HG03045 (cell line): ENCODE data around the gene CRYGC.

Source experiments
- ATAC-seq: cut with Tn5 transposase; IDR thresholded peaks from one replicate; pipeline ENCODE4 v1.9.1; 2021; ENCODE audit warnings: mild to moderate bottlenecking, moderate library complexity; ENCODE audit not compliant: unreplicated experiment

The CRYGC gene, protein sequence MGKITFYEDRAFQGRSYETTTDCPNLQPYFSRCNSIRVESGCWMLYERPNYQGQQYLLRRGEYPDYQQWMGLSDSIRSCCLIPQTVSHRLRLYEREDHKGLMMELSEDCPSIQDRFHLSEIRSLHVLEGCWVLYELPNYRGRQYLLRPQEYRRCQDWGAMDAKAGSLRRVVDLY

DNA sequence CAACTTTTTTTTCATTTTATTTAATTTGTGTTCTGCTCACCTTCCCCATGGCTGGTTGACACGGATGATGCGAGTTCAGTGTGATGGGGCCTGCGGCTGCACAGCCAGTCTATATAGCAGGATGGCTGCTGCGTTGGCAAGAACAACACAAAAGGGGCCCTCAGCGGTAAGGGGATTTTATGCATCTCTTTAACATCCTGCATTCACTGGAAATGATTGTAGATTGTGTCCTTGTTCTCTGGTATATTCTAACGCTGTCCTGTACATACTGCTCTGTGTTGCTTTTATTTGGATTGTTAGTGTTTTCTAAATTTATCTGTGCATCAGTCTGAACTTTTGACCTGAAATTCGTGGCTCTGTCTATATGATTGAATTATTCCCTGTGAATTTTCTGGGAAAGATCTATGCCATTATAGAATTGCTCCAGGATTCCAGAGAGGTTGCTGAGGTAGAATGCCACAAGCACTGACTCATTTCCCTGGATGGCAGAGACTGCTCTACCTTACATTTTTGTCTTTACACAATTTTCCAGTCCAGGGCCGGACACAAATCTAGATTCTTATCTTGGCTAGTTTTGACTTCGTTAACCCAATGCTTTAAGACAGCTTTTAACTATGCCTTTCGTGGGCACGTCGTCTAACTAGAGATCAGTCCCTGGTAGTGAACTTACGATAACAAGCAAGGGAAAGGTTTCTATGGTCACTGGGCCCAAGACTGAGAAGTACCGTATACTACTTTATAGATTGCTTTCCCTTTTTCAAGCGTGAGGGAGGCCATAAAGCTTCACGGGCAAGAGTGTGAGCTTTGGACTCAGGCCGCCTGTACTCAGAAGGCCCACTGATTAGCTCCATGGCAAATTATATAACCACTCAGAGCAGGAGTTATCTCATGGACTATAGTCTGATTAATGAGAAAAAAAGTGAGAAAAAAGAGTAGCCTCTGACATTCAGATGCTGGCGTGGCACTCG lies at the start of gene CRYGC:
Gene CRYGC (minus strand): TSS at position 85 of the 968 bp plus-strand sequence. CDS start 36 bp downstream, at position 49.
- ATAC-seq: no peak

DNA sequence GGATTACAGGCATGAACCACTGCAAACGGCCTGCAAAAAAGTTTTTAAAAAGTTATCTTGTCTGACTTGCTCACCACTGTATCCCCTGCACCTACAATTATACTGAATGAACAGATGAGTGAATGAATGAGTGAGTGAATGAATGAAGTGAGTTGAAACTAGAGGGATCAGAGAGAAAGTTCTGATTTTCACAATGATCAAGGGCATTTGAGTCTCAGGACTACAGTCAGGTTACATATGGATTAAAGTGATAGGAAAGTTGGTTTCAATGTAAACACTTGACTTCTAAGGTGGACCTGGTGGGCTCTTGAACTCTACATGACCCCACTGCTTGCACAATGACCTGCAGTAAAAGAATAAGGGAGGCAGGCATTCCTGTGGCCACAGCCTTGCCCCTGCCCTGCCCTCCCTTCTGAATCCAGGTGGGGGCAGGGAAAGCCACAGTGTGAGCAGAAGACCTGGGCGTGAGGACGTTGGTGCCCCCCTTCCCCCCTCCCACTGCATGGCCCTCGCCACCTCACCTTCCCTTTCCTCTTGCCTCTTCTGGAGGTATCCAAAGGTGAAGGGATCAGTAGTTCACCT lies 49.5 kb upstream of the CRYGC start:
- no peak for ATAC-seq

DNA sequence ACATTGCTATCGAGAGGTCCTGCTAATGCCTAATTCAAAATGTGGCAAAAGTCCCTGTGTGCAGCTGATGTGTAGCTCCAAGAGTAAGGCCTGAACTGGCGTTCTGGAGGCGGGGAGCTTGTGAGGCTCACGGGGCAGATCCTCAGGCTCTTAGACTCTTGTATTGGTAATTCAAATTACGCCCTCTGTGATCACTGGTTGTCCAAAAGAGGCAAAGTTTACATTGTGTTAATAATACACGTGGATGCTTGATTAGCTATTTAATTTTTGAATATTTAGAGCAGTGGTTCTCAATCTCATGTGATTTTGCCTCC lies 46.2 kb upstream of the CRYGC start:
- no peak for ATAC-seq

DNA sequence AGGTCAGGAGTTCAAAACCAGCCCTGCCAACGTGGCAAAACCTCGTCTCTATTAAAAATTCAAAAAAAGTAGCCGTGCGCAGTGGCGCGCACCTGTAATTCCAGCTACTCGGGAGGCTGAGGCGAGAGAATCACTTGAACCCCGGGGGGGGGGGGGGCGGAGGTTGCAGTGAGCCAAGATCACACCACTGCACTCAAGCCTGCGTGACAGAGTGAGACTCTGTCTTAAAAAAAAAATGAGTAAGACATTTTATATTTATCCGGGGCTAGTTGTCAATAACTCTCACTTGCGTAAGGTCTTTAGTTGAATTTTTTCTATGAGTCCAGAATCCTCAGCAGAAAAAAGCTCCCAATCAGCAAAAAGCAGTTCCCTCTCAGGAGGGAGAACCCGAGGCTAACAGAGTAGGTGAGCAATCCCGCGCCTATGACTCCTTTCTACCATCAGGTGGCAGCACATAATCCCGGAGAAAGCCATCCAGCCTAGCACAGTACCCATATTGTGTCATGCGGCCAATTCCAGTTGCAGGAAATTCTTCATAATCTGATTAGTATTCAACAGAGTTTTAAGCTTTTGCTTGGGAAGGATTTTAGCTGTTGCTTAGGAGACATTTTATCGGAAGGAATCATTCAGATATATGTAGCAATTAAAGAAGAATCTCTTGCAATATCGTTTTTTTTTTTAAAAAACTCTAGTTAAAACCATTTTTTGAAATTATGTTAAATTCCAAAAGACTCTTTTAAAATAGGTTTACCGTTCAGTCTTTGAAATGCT lies 45.6 kb upstream of the CRYGC start:
- peak; percentile 96 for ATAC-seq

DNA sequence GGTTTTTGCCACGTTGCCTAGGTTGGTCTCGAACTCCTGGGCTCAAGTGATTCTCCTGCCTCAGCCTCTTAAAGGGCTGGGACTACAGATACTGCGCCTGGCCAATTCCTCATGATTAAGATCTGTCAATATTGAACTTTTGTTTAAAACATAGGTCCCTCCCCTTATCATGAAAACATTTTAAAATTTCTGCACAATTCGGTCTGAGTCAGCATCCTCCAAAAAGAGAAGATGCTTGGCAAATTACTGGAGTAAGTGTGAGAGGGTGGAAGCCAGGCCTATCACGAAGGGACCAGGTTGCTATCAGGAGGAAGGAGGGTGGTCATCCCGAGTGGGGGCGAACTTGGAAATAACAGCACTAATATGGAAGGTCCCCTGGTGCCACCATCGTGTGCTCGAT lies 44.5 kb upstream of the CRYGC start:
- no peak for ATAC-seq

DNA sequence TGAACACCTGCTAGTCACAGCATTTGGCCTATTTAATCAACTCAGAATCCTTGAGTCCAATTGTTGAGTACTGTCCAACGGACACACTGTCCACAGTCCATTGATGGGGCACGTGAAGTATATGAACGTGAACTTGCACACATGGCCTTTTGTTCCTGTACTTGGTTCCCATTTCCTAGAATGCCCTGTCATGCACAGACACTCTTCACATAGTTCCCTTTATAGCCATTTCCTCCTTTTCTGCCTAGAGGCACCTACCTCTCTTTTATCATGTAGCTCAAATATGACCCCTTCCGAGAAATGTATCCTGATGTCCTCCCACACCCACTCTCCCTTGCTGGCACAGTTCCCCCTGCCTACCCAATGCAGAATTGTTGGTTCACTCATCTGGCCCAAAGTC lies 42.5 kb upstream of the CRYGC start:
- no peak for ATAC-seq

DNA sequence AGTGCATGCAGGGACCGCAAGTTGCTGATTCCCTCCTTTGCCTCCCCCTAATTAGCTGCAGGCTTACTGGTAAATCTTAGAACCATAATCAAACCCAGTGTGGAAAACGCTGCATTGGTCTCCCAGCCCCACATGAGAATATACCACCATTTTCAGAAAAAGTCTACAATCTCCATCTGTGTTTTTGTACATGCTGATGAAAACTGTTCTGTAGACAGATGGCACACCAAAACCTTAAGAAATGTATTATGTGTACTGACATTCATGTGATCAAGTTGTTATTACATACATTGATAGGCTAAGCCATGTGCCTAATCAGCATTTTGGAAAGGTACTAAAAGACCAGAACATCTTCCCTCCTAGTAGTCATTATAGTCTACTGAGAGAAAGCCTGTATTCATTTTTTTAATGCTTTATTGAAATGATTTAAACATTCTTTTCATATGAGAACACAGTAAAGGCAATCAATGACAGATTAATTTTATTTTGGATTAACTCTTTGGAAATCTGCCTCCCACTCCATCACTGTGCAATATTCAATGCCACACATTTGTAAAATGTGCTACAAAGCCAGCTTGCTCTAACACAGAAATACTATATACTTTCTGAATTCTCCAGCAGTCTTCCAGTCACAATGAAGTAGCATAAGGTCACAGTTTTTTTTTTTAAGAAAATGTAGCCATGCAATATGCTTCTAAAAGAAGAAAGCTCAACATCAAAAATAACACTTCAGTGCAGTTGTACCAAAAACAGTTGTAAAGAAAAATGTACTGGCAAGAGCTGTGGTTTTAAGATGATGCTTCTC lies 35.5 kb upstream of the CRYGC start:
- no peak for ATAC-seq

DNA sequence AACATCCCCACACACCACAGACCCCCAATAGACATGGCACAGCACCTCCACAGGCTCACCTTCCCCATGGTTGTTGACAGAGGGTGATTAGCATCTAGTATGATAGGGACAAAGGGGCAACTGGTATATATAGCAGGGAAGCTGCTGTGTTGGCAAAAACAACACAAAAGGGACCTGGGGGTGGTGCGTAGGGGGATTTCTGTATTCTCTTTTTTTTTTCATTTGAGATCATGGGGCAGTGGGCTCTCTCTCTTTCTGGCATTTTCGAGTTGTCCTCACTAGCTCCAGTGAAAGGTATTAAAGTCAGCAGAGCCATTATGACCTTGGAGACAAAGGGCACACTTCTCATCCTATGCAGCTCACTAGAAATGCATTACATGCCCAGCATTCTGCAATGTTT lies 33.9 kb upstream of the CRYGC start, which contains the start of gene CRYGA:
Gene CRYGA (minus strand): TSS at position 101 of the 400 bp plus-strand sequence. CDS start 33 bp downstream, at position 68.
- no peak for ATAC-seq

DNA sequence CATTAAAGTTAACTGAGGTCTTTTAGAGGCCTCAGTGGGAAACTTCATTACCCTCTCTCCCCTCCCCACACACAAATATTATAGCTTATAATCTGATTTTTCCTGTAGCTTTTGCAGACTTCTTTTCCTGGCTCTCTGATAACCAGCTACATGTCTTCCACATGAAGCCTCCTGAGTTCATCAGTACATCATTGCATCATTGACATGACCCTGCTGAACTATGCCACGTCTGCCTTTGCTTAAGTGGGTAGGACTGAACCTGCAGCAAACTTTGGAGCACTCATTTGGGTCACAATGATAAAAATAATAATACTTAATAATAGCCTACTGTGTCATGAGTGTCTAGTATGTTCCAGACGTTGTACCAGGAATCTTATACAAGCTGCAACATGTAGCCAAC lies 26.8 kb upstream of the CRYGC start:
- no peak for ATAC-seq

DNA sequence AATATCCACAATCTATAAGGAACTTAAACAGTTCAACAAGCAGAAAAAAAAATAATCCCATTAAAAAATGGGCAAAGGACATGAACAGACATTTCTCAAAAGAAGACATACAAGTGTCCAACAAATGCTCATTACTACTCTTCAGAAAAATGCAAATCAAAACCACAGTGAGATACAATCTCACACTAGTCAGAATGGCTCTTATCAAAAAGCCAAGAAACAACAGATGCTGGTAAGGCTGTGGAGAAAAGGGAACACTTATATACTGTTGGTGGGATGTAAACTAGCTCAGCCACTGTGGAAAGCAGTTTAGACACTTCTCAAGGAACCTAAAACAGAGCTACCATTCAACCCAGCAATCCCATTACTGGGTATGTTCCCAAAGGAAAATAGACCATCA lies 23.5 kb upstream of the CRYGC start:
- ATAC-seq: no peak

DNA sequence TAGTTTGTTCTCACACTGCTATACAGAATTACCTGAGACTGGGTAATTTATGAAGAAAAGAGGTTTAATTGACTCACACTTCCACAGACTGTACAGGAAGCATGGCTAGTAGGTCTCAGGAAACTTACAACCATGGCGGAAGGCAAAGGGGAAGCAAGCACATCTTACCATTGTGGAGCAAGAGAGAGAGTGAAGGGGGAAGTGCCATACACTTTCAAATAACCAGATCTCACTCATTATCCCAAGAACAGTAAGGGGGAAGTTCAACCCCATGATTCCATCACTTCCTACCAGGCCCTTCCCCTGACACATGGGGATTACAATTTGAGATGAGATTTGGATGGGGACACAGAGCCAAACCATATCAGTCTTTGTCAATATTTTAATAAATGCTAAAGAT lies 21.3 kb upstream of the CRYGC start:
- no peak for ATAC-seq

DNA sequence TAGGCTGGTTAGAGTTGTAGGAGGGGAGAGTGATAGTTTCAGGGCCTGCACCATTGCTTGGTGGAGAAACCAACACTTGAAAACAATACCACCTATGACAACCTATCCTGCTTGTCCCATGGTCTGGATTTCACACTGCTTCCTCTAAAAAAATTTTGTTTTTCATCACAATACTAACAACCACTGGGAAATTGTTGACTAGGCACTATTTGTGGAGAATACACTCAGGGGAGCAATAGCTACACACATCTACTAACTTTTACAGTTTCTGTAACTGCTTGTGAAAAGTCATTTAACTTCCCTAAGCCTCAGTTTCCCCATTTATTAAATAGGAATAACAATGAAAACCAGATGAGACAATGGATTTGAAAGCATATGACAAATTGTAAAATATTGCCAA lies 20.5 kb upstream of the CRYGC start:
- no peak for ATAC-seq

DNA sequence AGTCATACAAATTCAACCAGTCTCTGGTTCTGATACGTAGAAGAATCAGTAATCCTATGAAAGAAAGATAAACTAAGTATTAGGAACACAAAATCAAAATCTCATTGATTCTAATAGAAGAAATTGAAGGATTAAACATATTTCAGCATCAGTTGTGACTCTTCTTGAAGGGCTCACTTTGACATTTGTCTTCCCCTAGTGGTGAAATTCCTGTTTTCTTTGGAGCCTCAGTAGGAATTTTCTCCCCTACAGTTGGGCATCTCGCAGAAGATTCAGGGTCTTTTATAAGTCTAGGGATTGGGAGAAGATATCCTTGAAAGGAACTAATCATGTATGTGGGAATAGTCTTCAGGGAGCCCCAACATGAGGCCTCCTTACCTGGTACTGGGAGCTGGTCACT lies 19.2 kb upstream of the CRYGC start:
- ATAC-seq: no peak

DNA sequence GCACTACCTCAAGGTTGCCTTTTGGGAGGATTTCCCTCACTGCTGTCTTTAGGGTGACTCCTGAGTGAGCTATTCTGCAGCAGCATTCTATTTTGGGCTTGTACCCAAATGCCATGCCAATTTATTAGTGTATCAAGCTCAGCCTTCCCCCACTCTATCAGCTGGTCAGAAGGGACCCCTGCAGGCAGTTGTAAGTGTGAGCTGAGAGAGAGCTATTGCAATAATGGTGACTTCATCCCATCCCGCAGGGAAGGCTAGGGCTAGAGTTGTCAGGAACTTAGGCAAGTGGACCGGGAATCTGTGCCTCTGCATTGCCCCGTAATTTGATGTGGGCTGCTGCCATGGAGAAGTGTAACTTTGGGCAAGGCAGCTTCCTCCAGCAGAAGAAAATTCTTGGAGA lies 18.1 kb upstream of the CRYGC start:
- ATAC-seq: no peak

DNA sequence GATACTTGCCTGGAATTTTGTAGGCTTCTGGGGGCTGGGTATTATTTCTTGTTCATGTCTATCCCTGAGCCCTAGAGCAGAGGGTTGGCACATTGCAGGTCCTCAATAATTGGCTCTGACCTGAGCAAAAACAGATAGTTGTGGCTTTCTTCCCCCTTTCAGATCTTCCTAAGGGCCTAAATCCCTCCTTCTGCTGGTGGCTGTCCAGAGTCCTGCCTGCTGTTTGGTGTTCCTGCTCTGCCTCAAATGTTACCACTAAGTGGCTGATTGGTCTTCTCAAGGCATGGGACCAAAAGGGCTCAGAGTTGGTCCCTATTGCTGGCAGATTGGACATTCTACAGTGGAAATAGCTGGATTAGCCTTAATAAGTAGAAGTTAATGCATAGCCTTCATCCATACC lies 17.4 kb upstream of the CRYGC start:
- no peak for ATAC-seq

DNA sequence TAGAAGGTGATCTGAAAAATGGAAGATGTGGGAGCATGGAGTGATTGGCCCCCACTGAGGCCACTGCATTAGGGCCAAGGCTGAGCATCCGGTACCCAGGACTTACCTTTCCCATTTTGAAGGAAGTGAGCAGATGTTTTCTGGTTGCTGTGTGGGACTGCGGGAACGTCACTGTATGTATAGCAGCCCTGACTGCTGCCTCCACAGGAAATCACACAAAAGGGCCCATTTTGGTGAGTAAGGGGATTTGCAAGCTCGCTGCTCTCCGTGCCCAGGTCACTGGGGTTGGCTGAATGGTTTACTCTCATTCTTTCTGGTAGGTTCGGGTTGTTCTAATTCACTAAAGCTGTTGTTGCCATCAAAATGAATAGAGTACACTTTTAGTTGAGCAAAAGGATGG lies 16.4 kb upstream of the CRYGC start, which contains the start of gene CRYGB:
Gene CRYGB (minus strand): TSS at position 153 of the 400 bp plus-strand sequence. CDS start 38 bp downstream, at position 115.
- ATAC-seq: no peak

DNA sequence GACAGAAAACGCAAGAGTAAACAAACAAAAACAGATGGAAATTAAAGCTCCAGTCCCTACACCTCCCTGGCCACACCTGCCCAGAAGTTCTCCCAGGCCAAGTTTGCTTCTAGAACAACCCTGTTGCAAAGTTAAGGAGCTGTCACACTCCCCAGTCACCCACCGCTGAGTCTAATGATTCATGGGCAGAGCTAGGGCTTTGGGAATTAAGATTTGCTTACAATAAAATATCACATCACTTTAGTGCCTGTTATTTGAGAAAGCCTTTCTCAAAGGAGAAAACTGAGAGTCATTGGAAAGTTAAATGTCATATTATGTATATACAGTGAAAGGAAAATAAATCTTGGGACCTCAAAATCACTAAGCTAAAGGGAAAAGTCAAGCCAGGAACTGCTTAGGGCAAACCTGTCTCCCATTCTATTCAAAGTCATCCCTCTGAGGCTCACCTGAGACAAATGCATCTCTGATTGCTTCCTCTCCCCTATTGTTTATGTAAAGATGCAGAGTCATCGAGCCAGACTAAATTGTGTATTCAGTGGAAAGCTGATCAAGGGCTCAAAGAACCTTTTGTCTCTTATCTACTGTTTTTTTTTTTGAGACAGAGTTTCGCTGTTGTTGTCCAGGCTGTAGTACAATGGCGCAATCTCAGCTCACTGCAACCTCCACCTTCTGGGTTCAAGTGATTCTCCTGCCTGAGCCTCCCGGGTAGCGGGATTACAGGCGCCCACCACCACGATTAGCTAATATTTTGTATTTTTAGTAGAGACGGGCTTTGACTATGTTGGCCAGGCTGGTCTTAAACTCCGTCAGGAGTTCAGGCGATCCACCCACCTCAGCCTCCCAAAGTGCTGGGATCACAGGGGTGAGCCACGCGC lies 13.5 kb upstream of the CRYGC start:
- ATAC-seq: no peak

DNA sequence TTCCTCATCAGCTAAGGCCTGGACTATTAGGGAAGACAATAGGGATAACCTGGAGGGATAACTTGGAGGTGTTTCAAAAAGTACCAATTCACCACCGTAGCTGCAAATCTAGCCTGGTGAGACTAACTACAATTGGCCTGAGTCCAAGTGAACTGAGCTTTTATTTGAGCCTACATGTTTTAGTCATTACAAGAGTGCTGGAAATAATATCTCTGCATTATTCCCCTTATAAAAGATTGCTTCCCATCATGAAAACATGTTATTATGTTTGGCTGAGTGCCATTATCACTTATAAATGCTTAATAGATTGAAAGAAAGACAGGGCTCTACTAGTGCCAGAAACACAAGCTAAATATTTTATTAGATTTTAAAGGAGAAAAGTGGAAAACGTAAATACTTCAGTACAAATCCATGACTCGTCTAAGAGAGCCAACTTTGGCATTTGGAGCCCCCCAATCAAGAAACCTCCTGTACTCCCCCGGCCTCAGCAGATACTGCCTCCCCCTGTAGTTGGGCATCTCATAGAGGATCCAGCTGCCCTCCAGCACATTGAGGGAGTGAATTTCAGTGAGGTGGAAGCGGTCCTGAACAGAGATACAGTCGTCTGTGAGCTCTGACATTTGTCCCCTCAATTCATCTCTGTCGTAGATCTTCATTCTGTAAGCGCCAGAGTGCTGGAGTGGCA lies 12.8 kb upstream of the CRYGC start:
- no peak for ATAC-seq

DNA sequence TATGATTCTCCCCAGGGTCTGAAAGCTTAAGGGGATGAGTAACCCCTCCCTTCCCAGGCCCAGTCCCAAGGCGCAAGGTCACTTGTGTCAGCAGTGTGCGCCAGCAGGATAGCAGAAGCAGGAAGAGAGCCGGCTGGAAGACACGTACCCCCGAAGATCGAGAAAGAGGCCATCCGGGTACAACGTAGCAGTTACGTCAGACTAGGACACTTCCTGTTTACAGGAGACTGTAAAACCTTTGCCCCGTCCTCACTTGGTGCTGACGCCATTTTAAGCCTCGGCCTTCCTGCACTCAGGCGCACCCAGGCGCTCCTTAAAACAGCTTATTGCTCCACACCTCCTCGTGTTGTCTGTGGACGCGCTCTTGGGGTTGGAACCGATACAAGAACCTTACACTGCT lies 9.8 kb upstream of the CRYGC start:
- ATAC-seq: no peak
